Measurements from ENCODE around the gene CMTM8.

CMTM8 gene

DNA sequence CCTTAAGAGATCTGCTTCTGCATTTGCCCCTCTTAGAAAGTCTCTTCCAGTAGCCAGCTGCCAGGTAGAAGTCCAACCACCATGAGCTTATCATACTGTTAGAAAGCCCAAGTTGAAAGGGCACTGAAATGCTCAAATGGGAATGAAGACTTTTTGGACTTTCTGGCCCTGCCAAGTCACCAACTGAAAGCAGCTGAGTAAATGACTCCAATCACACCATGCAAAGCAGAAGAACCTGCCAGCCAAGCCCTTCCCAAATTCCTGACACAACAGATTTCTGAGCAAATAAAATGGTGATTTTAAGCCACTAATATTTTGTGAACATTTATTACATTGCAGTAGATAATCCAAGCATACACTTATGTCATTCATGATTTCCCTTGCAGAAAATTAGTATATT, 2.1 kb upstream of the CMTM8 start:
- DNase-seq = no peak

DNA sequence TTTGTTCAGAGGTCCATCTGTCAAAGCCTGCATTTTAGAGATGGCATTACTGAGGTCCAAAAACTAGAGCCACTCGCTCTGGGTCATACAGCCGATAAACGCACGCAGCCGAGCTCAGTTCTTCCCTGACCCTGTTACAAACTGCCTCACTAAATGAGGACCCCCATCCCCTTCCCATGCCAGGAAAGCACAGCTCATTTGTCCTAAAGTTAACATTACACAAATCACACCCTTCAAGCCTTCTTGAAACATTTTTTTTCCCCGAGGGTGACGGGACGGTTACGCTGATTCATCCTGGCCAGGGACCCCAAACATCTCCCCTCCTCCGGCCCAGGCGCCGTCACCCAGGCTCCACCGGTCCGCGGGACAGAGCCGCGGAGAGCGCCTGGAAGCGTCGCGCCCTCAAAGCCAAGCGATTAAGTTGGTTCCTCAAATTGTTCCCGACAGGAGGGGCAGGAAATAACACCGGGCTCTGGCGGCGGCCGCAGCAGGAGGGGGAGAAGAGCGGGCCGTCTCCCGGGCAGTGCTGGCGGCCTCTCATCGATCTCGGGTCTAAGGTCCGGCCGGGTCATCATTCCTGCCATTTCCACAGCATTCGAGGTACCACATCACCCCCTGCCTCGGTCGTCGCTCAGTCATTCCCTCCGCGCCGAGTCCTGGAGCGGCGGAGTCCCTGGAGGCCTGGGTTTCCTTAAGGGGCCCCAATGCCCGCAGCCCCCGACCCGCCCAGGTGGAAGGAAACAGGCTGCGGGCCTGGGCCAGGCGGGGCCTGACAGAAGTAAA, 619 bp upstream of the CMTM8 start:
- DNase-seq = no peak

DNA sequence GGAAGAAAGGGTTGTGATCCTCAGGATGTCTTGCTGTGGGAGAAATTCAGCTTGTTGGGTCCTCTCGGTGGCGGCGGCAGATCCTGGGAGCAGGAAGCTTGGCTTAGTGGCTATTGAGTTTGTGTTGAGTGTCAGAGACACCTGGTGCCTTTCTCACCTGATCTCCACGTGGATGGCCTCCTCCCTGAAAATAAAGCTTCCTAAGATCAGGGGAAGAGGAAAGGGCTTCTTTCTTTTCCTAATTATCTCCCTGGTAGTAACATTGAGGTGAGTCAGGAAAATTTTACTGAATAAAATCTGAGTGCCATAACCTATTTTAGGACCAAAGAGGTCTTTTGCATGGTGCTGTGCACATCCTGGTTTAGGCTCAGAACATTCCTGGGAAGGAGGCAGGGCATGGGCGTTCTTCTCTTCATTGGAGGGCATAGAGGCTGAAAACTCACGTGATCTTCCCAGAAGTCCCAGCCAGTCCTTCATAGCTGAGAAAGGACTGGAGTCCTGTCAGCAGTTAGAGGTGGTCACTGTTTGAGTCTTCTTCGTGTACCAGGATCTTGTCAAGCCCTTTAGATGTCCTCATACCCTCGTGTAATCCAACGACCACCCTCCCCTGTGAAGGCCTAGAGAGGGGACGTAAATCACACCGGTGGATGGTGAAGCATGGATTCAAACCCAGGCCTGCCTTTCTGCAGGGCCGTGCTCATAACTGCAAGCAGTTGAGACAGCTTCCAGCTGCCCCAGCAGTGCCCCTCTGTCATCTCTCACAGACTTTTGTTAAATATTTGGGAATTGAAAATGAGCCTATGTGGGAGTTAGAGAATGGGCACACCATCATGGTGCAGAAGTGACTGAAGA, 1.1 kb downstream of the CMTM8 start:
- DNase-seq = no peak

DNA sequence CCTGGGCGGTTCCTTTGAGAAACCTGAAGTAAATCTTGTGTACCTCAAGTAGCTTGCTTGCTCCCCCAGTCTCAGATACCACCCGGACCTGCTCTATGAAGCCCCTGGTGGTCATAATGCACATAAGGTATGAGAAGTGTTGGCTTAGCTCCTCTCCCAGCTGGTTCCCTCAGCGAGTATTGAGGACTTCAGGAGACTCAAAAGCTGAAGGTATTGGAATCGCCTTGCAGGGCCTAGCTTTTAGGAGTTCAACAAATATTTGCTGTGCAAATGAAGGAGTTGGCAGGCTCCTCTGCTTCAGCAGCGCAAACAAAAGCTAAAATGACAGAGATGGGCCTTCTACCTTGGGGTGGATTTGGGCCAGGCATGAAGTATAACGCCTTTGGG, 1.7 kb downstream of the CMTM8 start:
- DNase-seq = peak; percentile 14

DNA sequence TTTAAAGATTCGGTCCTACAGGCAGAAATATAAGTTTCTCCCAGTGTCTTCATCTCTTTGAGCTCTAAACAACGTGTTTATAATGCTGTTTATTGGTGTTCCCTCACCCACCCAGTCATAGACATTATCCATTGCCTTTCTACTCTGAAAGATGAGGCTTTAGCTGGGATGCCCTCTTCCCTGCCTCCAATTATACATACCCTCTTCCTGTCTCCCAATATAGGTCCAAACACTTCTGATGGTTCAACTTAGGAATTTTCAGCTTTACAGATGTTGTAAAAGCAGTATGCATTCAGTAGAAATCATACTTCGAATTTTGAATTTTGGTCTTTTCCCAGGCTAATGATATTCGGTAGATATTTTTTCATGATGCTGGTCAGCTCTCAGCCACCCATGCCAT, 2.6 kb downstream of the CMTM8 start:
- no peak for DNase-seq

DNA sequence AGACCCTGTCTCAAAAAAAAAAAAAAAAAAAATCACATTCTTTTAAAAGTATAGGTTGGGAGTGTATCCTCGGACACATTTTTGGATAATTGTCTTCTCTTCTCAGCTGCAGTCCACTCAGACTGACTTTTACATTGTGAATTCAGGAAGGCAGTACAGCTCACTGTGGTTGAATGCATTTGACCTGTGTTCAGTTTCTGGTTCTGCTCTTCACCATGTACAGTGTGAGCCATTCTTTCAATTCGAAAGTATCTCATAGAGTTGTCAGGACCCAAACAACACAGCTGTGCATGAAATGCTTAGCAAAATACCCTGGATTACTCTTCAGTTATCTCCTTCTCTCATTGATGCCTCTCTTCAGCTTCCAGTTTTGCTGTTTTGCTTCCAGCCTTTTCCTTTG, 5.0 kb downstream of the CMTM8 start:
- no peak for DNase-seq

DNA sequence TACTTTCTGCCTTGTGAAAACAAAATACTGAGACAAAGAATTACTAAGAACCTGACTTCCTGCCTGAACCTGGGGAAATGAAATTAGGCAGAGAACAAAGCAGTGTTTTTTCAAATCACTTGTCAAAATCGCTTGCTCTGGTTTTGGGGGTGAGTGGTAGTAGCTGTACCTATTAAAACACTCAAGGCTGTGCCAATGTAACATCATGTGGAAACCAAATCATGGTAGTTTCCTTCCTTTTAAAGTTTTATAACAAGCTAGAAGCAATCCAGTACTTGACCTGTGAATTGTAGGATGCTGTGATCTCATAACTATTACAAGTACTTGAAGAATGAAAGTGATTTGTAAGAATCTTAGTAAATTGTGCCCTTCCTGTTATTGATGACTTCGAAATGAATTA, 6.7 kb downstream of the CMTM8 start:
- DNase-seq = no peak

DNA sequence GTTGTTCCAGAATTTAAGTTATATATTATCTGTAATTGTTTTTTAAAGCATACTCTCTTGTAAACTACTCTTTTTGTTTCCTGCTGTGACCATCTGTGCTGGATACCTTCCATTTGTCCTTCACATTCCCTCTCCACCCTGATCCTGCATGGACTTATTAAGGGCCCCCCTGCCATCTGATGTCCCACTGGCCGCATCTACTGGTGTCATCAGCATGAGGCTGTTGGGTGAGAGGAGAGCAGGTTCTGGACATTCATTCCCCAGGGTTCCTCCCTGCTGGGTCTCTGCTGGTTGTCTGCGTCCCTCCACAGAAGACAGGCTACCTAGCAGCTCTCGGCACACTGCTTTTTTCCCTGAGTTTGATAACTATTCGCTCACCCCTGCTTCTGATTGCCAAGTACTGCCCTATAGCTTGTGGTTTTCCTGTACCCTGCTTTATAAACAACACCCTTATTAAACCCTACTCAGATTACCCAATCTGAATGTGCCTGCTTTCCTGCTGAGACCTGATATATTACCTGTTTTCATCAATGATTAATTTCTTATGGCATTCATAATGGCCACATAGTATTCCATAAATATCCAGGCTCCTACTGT, 7.7 kb downstream of the CMTM8 start:
- no peak for DNase-seq

DNA sequence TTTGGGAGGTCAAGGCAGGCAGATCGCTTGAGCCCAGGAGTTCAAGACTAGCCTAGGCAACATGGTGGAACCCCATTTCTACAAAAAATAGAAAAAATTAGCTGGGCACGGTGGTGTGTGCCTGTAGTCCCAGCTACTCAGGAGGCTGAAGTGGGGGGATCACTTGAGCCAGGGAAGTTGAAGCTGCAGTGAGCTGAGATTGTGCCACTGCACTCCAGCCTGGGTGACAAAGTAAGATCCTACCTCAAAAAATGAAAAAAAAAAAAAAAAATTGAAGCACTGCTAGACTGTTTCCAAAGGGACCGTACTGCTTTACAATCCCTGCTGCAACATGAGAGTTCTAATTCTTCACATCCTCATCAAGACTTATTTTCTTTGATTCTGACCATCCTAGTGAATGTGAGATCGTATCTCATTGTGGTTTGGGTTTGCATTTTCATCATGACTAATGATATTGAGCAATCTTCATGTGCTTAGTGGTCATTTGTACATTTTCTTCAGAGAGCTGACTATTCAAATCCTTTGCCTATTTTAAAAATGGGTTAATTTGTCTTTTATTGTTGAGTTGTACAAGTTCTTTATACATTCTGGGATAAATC, 10.8 kb downstream of the CMTM8 start:
- DNase-seq = peak; percentile 91

DNA sequence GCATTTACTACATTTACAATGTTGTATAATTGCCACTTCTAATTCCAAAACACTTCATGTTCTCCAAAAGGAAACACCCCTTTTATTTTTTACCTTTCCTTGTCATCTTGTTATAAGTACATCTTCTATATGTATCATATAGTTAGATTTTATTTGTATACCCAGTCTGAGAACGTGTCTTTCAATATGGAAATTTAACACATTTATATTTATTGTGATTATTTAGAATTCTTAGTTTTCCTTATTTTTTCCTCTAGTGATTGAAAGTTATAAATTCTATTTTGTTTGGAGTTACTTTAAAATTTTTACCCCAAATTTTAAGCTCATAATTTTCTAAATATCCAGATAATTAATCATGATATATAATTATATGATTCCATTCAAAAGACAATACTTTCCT, 15.8 kb downstream of the CMTM8 start:
- no peak for DNase-seq

DNA sequence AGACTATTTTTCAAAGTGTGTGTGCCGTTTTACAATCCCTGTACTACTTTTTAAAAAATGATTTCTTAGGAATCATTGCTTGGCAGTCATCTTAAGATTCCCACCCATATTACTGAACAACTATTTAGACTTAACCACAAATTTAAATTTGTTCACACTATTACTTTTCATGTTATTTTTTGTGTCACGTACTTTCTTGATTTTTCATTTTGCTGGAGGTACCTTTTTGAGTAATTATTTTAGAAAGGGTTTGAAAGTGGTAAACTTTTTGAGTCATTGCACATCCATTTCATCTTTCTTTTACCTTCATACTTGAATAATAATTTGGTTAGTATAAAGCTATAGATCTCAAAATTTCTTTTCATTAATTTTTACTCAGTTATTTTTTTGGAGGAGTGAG, 16.9 kb downstream of the CMTM8 start:
- DNase-seq = no peak

DNA sequence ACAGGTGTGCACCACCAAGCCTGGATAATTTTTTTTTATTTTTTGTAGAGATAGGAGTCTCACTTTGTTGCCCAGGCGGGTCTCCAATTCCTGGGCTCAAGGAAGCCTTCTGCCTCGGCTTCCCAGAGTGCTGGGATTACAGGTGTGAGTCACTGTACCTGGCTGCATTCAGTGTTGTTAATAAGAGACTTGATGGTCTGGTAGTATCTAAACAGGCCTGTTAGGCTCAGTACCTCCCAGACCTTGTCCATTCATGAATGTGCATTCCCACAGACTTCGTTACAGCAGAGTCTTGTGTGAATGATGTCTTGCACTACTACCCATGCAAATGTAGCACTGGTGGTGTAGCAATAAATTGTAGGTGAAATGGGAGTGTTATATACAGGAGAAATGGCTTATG, 17.7 kb downstream of the CMTM8 start:
- DNase-seq = no peak

DNA sequence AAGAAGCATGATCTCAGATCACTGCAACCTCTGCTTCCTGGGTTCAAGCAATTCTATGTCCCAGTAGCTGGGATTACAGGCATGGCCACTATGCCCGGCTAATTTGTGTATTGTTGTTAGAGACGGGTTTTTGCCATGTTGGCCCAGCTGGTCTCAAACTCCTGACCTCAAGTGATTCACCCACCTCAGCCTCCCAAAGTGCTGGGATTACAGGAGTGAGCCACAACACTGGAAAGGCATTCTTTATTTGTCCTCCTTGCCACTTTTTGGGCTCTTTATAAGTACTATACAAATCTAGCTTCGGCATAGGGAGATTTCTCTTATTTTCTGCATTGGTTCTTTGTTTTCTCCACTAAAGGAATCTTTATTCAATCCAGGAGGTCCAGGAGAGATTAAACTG, 18.6 kb downstream of the CMTM8 start:
- DNase-seq = no peak

DNA sequence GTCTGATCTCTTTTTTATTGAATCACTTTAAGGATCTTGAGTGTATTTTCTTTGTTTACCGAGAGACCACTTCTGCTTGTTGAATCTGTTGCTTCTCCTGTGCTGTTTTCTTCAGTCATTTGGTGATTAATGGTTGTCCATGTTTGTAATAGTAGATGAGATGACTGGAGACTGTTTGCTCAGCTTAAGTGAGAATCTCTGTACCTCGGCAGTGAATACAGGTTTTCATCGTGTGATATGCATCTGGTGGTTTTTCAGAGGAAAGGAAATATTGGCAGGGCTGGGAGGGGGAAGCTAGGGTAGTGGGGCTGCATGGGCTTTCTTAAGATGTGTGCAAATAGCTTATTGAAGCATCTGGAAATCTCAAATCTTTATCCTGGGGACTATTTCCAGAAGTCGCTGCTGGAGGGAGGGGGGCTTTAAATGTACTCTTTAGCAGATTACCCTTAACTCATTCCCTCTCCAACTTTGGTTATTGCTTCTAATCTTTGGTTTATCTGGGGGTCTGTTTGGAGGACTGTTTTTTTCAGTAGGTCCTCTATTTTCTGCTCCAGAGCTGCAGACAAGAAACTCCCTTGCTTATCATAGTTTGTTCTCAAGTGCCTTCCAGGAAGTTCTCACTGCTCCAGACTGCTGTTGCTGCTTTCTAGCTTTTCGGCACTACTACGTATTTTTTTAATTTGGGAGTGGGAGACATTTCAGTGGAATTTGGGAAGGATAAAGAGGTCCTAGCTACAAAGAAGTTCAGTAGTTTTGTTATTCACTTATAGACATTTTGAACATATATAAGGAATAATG, 19.4 kb downstream of the CMTM8 start:
- DNase-seq = no peak

DNA sequence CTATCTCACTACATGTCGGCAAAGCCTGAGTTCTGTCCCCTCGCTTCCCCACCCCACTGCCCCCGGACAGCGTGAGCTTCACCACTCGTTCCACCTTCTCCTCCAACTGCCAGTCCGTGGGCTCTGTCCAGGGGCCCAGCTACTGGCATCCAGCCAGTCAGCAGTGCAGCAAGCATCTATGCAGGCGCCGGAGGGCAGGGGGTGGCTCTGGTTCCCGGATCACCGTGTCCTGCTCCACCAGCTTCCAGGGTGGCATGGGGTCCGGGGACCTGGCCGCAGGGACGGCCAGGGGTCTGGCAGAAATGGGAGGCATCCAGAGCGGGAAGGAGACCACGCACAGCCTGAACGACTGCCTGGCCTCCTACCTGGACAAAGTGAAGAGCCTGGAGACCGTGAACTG, 20.4 kb downstream of the CMTM8 start:
- DNase-seq = no peak

DNA sequence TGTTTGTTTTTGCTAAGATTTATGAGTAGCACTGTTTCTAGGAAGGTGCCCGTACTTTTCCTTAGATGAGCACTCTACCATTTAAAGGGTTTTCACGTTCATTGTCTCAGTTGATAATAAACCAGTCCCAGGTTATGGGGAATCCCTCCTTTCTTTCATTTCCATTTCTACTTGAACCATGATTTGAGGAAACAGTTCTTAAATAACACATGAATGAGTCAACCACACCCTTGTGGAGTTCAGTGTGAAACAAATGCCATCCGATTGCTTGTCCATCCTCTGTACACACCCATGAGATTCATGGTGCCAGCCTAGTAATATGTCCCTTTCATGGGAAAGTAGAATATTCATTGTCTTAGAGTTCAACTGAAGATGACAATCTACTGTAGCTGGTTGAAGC, 23.1 kb downstream of the CMTM8 start:
- DNase-seq = no peak

DNA sequence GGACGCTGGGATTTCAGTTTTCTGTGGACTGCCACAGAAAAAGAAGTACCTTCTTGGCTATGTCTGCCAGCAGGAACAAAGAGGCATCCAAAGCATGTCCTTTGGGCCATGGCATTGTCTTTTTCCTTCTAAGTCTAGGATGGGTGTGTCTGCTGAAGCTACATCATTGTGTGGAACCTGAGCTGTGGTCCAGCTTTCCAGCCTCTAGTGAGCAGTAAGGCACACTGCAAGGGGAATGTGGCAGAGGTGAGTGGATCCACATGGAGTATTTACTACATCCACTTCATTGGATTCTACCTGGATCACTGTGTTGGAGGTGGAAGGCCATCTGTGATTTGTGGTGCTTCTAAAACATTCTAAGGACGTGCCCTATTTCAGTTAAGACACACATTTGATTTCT, 23.7 kb downstream of the CMTM8 start:
- no peak for DNase-seq

DNA sequence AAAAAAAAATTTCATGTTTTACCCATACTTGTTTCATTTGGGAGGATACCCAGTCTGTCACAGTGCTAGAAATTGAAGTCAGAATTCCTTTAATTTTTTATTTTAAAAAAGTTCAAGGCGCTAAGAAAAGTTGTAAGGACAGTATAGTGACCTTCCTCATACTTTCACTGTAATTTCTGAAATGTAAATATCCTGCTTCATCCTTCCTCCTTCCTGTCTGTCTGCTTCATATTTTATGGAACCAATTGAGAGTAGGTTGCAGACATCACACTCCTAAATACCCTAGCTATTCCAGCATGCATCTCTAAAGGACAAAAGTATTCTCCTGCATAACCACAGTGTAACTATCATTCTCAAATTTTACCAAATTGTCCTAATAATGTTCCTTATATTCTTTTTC, 35.8 kb downstream of the CMTM8 start:
- no peak for DNase-seq

DNA sequence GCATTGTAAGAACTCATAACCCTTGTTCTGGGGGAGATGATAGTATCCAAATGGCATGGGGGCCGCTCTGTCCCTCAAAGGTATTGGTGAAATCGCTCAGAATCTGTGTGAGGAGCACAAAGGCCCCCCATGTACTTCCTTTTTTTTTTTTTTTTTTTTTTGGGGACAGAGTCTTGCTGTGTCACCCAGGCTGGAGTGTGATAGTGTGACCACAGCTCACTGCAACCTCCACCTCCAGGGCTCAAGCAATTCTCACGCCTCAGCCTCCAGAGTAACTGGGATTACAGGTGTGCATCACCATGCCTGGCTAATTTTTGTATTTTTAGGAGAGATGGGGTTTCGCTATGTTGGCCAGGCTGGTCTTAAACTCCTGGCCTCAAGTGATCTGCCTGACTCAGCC, 37.0 kb downstream of the CMTM8 start:
- no peak for DNase-seq

DNA sequence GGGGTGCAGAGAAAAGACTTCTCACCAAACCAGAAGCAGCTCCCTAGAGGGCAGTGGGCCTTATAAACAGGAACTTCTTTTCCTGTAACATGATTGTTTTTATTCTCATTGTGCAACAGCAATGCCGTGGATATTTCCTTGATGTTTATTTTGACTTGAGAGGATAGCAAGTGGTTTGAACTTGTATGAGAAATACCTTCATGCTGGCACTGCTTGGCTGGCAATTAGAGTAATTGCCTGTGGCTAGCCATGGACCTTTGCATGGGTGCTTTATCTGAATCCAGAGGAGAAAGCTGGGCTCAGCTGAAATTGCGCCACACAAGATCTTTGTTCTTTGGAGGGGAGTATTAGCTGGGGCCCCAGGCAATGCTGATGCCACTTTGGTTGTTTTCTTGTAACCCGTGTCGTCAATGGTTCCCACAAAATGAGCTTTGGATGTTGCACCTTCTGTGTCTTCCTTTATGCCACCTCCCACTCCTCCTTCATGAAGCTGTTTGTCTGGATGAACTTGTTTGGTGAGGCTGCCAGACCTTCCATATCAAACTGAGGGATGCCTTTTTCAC, 37.9 kb downstream of the CMTM8 start:
- no peak for DNase-seq

DNA sequence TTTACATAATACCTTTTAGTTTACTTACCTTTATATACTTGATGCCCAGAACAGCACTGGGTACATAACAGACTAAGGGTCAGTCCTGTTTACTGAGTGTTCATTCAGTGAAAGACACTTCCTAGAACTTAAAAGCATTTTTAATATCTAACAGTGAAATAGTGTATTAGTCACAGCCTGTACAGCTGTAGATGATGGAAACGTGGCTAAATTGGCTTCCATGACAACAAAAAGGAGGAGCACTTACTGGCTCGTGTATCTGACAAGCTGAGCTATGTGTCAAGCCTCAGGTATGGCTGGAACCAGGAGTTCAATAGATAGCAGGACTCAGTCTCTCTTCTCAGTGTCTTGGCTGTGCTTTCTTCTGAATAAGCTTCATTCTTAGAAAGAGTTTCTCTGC, 40.2 kb downstream of the CMTM8 start:
- DNase-seq = peak; percentile 6

DNA sequence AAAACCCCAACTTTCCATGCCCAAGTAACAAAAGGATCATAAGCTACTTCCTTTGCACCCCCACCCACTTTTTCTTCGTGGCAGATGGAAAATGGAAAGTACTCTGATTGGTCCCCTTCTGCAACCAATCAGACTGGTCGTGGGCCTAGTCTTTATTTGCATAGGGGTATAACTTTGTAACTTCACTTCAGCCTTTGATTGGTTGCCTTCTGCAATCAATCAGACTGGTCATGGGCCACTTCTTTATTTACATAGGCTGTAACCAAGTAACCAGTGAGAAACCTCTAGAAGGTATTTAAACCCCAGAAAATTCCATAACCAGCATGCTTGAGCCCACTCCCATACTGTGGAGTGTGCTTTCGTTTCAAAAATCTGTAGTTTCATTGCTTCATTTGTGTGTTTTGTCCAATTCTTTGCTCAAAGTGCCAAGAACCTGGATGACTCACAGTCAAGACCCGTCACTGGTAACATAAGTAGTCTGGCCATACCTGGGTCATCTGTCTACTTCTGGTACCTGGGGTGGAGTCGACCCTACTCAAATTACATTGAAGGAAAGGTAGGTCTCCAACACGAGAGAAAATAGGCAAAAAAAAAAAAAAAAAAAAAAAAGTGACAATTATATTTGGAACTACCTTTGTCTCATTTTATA, 41.9 kb downstream of the CMTM8 start:
- DNase-seq = no peak

All from fibroblast of upper back skin (primary cell).